HG03558 (cell line): Measurements from ENCODE around the gene ODAD4.

Source experiments
- ATAC-seq: cut with Tn5 transposase; IDR thresholded peaks from one replicate; pipeline ENCODE4 v1.9.1; 2021; ENCODE audit warnings: moderate number of reproducible peaks; ENCODE audit not compliant: unreplicated experiment; ENCODE audit errors: extremely low read depth

ODAD4 gene

DNA sequence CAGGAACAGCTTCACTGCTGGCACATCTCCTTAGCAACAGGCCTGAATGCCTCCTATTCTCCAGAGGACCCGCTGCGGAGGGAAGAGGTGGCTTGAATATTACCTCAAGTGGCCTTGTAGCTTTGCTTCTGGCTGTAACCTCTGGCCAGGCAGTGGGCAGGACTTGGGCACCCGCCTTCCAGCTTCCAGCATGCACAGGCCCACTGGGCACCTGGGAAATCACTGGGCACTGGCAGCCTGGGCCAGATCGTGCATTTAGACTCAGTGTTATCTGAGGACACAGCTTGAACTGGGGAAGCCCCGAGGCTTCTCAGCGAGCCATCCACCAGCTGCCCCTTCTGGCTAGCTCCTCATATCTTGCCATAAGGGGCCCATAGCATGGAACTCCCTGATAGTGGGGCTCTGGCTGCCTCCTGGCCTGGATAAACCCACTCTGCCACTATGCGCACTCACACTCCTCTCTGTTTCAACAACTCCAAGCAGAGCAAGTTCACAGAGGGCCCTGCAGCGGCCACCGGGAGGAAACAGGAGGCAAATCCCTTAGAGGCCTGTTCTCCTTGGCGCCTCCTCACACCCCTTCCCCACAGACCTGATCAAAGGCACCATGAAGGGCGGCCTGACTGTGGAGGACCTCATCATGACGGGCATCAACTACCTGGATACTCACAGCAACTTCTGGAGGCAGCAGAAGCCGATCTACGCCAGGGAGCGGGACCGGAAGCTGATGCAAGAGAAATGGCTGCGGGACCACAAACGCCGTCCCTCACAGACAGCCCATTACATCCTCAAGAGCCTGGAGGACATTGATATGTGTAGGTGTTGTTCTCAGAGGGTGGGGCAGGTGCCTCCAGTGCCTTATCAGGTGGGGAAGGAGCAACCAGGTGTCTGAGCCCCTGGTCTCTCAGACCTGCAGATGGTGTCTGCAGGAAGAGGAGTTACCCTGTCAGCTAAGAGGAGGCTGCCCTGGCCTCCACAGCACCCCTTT, 7.8 kb downstream of the ODAD4 start:
- ATAC-seq = no peak

DNA sequence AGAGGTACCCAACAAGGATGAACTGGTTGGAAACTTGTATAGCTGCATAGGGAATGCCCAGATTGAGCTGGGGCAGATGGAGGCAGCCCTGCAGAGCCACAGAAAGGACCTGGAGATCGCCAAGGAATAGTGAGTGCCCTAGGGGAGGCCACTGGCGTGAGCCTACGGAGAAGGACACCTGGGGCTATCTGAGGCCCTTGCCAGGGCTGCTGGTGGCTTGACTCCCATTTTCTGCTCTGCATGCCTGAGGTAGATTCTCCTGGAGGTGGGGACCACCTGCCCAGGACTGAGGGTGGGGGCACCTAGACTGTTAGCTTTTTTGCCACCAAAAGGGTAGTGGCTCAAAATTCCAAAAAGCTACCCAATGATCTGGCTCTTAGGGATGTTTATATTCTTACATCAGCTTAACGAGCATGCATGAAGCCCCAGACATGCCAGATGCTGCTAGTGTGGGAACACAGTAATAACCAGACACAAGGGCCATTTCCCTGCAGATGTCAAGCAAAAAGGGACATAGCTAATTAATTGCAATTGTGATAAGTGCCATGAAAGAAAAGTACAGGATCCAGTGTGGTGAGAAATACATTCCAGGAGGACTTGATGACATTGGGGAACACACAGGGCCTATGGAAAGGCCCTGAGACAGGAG, 8.8 kb downstream of the ODAD4 start:
- ATAC-seq = no peak

DNA sequence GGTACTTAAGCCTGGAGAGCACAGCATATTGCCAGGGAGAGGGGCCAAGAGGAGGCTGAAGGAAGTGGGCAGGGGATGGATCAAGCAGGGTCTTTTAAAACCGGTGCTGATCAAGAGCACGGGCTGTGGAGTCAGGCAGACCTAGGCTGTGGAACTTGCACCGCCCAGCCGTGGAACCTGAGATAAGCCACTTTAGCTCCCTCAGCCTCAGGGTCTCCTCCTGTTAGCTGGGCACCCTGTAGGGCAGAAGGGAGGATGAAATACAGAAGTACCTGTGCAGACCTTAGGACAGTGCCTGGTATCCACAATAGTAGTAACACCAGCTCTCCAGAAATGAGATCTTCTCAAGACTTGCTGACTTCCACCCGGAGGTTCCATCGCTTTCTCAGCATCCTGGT, 9.3 kb downstream of the ODAD4 start:
- no peak for ATAC-seq

DNA sequence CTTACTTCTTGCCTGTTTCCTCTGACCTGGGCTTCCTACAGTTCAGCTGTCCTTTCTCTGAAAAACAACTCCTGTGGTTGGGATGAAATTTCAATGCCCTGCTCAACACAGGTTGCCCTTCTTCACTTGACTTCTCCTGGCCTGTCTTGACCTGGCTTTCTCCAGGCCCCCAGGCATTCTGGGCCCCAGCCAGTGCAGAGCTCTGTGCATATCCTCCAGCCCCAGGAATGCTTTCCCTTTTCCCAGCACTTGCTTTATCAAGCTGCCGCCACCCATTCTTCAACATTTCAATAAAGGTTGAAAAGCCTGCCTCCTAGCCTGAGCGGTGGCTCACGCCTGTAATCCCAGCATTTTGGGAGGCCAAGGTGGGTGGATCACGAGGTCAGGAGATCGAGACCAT, 10.8 kb downstream of the ODAD4 start:
- ATAC-seq = no peak

DNA sequence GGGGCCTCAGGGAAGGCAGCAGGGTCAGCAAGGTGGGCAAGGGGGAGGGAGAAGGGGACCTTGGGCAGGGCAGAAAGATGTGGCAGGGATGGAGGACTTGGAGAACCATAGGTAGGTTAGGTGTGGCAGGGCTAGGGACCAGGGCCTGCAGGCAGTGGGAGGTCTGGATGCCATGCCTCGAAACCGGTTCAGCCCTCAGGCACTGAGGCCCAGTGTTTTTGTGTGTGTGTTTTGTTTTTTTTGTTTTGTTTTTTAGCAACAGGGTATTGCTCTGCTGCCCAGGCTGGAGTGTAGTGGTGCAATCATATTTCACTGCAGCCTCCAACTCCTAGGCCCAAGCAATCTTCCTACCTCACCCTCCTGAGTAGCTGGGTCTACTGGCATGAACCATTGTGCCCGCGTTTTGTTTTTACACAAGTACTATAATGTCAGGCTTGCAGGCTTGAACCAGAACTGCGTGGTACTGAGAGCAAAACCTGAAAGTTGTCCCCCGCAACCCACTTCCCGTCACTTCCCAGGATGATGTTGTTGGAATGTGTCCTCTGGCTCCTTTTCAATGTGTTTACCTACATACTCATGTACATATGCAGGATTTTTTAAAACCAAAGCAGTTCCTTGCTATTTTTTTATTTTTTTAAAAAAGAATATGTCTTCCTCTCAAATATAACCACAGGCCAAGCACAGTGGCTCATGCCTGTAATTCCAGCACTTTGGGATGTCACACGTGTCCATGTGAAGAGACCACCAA, 12.4 kb downstream of the ODAD4 start:
- no peak for ATAC-seq

DNA sequence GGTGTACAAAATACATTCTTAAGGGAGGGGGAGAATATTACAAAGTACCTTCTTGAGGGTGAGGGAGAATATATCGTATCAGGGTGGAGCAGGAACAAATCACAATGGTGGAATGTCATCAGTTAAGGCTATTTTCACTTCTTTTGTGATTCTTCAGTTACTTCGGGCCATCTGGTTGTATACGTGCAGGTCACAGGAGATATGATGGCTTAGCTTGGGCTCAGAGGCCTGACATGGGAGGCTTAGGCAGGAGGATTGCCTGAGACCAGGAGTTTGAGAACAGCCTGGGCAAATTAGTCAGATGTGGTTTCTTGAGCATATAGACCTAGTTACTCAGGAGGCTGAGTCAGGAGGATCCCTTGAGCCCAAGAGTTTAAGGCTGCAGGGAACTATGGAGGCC, 13.1 kb downstream of the ODAD4 start:
- ATAC-seq = no peak

DNA sequence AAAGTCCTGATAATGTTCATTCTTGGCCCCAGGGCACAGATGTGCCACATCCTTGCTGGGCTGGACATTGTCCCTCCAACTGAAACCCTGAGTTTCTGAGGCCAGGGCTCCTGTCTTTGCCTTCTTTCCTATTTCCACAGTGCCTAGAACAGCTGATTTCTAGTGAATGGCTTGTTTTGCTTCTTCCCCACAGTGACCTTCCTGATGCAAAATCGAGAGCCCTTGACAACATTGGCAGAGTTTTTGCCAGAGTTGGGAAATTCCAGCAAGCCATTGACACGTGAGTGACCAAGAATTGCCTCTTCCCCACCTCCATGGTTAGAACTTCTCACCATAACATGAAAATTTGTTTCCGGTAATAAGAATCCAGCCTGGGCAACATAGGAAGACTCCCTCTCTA, 14.5 kb downstream of the ODAD4 start:
- ATAC-seq = no peak

DNA sequence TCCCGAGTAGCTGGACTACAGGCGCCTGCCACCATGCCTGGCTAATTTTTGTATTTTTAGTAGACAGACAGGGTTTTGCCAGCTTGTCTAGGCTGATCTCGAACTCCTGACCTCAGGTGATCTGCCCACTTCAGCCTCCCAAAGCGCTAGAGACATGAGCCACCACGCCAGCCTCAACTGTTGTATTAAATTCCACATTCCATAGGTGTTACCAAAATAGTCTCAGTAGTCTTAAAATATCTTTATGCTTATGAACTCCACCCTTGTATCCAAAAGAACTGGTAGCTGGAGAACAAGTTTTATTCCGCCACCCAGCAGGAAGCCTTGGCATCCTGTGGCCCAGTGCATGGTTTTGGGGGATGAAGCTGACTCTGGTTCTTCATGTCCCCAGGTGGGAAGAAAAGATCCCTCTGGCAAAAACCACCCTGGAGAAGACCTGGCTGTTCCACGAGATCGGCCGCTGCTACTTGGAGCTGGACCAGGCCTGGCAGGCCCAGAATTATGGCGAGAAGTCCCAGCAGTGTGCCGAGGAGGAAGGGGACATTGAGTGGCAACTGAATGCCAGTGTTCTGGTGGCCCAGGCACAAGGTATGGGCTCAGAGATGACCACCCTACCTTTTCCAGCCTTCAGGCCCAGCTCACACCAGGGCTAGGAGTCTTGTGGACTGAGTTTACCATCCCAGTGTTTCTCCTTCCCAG, 18.5 kb downstream of the ODAD4 start:
- no peak for ATAC-seq

DNA sequence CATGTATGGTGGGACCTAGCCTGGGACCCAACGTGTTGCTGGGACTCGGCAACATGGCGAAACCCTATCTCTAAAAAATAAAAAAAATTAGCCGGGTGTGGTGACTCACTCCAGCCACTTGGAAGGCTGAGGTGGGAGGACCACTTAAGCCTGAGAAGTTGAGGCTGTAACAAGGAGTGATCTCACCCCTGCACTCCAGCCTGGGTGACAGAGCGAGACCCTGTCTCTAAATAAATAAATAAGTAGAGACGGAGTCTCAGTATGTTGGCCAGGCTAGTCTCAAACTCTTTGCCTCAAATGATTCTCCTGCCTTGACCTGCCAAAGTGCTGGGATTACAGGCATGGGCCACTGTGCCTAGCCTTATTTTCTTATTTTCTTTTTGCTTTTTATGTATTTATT, 26.1 kb downstream of the ODAD4 start:
- ATAC-seq = no peak

DNA sequence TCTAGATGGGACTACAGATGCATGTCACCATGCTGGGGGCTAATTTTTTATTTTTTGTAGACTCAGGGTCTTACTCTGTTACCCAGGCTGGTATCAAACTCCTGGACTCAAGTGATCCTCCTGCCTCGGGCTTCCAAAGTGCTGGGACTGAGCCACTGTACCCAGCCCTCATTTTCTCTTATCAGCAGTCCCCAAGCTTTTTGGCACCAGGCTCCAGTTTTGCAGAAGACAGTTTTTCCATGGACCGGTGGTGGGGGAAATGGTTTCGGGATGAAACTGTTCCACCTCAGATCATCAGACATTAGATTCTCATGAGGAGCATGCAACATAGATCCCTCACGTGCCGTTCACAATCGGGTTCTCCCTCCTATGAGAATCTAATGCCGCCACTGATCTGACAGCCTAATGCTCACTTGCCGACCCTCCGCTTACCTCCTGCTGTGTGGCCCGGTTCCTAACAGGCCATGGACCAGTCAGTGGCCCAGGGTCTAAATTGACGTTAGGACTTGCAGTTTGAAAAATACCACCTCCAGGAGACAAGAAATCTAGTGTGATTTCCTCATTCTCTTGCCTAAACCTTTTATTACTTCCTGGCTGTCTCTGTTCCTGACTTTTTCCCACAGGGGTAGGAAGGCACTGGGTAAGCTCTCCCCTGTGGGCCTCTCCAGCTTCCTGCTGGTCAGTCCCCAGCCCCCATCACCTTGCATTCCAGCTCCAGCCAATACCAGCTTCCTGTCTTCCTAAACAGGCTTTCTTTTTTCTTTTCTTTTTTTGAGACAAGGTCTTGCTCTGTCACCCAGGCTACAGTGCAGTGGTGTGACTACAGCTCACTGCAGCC, 26.8 kb downstream of the ODAD4 start:
- no peak for ATAC-seq

DNA sequence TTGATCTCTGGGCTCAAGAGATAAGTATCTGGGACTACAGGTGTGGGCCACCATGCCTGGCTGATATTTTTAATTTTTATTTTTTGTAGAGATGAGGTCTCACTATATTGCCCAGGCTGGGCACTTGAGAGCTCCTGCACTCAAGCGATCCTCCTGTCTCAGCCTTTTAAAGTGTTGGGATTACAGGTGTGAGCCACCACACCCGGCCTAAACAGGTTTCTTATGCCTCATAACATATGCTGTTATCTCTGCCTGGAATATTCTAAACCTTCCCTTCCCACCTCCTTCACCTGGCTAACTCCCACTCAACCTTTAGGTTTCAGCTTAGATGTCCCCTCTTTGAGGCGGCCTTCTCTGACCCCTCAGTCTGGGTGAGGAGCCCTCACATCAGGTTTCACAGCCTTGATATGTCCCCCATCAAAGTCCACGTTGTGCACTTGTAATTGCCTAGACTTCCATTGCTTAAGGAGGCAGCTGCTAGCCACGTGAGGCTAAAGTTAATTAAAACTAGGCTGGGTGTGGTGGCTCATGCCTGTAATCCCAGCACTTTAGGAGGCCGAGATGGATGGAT, 27.5 kb downstream of the ODAD4 start:
- no peak for ATAC-seq

DNA sequence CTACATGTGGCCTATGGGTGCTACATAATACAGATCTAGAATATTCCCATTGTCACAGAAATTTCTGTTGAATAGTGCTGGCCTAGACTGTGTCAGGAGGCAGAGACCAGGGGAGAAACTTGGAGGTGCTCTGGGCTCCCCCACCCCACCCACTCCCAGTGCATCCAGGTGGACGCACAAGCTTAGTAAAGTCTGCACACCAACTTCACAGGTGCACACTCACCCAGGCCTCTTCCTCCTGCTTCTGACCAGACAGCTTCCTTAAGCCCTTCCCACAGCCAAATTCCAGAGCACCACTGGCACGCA, 28.6 kb downstream of the ODAD4 start:
- no peak for ATAC-seq

DNA sequence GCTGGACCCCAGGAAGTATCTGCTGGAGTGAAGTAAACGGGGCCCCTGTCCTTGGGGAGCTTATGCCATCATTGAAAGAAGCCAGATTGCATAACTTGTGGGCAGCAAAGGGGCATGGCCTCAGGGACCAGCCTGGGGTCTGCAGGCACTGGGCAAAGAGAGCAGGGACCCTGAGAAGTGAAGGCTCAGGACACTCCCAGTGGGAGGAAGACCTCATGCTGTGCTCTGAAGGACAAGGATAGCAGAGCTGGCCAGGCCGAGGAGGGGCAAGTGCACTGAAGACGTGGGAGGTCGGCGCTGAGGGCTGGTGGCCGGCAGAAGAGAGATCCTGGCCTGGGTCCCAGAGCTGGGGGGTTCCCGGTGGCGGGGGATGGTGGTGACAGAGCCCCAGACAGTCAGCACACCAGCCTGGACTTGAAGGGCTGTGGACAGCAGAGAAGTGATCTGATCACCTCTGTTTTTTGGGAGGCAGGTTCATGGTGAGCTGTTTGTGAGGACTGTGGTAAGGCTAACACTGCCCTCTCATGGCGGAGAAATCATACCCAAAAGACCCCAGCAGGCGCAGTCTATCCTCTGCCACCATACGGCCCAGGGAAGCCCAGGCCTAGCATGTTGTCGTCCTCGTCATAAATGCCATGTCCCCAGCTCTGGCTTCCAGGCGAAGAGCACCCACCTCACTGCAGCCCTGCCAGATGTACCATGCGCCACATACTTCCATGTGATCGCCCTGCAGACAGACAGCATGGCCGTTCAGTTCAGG, 29.1 kb downstream of the ODAD4 start:
- no peak for ATAC-seq

DNA sequence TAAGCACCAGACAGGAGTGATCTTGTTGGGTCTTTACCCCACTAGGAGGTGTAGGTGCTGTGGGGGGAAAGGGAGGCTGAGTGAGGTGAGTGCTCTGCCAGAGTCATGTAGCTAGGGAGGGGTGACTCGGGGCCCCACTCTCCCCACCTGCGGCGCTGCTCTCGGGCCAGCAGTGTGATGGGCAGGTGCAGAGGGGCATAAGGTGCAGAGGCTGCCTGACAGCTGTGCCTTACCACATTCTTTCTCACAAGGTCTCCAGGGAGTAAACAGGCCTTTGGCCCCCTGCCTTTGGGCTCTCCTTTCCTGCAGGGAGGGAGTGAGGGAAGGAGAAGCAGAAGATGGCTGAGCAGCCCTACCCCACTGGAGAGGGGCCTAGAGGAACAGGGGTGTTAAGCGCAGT, 31.7 kb downstream of the ODAD4 start:
- no peak for ATAC-seq

DNA sequence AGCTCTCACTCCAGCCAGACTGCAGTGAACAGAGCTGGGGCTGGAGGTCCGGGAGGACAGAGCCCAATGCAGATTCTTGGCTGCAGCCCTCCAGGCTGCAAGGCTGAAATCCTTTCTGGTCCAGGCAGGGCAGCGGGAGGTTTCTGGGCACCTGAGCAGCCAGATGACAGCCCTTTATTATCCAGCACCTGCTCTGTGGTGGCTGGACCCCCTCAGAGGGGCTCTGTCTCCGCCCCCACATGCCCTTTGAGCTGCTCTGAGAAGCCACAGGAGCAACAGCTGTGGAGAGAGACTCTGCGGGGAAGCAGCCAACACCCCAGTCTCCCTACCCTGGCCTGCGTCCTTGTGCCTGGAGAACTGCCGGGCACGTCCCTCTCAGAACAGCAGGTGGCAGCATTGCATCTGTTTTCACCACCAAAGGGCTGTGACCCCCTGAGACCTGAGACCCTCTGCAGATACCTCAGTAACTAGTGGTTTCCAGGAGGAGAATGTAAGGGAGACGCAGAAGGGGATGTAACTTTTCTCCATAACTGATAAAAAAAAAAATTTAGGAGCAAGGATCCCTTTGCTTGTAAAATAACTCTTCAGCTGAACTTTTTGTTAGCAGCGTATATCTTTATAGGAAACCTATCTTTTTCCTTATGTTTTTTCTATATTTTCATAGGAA, 32.5 kb downstream of the ODAD4 start:
- no peak for ATAC-seq

DNA sequence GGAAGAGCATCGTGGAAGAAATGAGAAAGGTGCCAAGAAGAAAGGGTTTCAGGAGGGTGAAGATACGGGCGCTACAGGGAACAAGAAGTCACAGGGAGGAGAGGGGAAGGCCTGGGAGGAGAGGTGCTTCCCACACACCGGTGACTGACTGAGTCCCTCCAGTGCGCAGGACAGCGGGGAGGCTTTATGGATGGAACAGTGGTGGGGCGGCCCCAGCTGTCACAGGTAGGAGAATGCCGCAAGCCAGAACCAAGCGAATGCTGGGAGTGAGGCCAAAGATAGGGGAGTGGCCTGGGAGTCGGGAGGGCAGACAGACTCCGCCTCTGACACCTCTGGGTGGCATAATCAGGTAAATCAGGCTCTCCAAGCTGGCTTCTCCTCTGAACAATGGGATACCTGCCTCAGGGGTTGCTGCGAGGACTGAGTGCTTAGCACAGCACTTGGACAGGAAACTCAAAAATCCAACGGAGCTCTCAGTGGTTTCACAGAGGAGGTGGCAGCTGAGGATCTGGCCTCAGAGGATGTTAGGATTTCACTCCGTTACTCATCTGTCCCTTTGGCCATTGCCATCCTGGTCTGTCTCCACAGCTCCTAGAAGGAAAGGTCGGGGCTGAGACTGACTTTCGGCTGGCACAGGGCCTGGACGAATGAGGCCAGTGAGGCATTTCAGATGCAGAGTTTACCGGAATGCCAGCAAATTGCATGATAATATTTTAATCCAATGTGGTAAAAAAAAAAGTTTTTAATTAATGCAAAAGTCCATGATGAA, 35.5 kb downstream of the ODAD4 start:
- ATAC-seq = no peak

DNA sequence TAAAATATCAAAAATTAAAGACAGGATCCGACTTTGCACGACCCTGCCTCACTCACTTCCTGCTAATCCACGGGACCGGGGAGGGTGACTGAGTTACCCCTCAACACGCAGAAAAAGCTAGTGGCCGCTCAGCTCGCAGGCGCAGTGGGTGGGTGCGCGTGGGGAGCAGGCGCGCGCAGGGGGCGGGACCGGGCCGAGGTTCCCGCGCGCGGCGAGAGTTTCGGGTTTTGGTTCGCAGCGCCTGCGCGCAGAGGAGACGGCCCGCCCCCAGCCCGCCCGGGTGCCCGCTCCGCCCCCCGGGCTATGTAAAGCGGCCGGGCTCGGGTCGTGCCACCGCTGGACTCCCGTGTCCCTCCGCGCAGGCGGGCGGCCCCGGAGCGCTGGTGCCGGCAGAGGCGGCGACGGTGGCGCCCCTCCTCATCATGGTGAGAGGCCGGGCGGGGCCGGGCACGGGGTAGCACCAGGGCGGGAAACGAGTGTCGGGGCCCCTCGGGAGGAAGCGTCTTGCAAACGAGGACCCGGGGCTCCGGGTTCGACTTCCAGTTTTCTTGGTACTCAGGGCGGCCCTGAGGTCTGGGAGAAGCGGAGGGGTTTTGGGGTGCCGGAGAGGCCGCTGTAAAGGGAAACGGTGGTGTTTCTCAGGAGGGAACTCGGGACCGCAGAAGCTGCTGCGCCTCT, 36.2 kb downstream of the ODAD4 start, which contains the start of gene CNP:
Gene CNP, plus strand, starts transcription at position 333 of the 678 bp plus-strand sequence. Its CDS starts 90 bp downstream, at position 423.
- no peak for ATAC-seq
